Hypothalamus (tissue), 51 donors: Measurements from ENCODE around the gene CTBP1.
A peak's percentile ranks its signal among the peaks of the same experiment; 100 is the strongest.

Experiments
- DNase-seq, 51 donors: peaks; one replicate each; lab custom pipeline; 2025; lab: John Stamatoyannopoulos, UW

CTBP1 gene

DNA sequence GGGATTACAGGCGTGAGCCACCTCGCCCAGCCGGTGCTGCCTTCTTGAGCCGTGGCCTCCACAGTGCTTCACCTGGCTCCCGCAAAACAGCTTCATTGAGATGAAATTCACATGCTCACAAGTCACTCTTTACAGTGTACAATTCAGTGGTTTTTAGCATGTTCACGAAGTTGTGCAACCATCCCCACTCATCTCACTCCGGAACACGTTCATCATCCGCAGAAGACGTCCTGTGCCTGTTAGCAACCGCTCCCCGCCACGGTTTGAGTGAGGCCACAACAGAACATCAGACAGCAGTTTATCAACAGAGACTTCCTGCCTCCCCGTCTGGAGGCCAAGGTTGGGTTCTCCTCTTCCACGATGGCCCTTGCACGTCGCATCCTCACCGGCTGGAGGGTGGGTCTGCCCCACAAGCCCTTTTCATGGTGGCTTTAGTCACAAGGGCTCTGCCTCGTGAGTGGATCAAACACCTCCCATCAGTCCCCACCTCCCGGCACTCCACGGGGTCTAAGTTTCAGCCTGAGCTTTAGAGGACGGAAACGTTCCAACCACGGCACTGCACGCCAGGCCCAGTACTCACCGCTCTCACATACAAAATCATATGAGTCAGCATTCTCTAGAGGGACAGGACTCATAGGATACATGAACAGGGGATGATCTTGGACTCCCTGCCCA lies 46.9 kb downstream of the CTBP1 start:
- DNase-seq, result no peak

GRCh38 chr4:1200425-1201035 lies 48.4 kb downstream of the CTBP1 start:
- DNase-seq, result peak in 1 of 51 donors; percentile 37

- no peak for DNase-seq
Measured at GRCh38 chr4:1199556-1200331, 49.2 kb downstream of the CTBP1 start.

- no peak for DNase-seq
Measured at GRCh38 chr4:1198098-1198844, 50.7 kb downstream of the CTBP1 start.

GRCh38 chr4:1196421-1197183 lies 52.3 kb downstream of the CTBP1 start:
- DNase-seq, result no peak

- no peak for DNase-seq
Measured at GRCh38 chr4:1195891-1196401, 53.0 kb downstream of the CTBP1 start.

GRCh38 chr4:1195109-1195671 lies 53.7 kb downstream of the CTBP1 start:
- no peak for DNase-seq

DNA sequence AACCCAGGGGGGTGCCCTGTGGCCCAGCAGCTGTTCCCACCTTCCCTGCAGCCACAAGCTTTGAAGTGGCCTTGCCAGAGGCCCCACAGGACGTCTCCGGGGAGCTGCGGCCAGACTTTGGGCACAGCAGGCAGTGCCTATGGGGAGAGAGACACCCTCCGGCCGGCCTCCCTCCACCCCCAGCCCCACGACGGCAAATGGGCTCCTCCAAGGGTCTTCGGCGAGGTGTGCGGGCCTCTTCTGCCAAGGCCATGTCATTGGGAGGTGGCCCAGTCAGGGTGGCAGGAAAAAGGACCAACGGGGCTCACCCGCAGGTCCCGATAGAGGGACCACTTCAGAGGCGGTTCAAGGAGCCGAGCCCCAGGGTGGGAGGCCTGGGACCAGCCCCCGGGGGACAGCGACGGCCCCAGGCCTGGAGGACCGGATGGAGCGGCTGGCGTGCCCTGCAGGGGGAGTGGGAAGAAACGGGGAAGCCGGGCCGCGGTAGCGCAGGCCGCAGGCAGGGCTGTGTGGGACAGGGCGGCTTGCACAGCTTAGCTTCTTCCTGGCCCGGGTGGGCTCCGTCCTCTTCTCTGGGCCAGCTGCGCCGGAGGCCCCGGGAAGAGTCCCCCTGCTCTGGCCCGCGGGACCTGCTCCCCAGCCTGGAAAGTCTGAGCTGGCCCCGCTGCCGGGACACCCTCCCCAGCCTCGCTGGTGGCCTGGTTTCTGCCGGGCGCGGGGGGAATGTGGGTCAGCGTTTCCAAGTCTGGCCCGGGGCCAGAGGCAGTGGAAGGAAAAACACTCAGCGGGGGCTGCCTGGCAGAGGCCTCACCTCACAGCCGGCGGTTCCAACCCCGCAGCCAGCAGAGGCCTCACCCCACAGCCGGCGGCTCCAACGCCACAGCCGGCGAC lies 54.7 kb downstream of the CTBP1 start:
- peak in 34 of 51 donors; percentile 8 to 76 (median 55) for DNase-seq

GRCh38 chr4:1193206-1194009 lies 55.5 kb downstream of the CTBP1 start:
- no peak for DNase-seq

- peak in 4 of 51 donors; percentile 50 to 70 (median 61) for DNase-seq
Measured at GRCh38 chr4:1192493-1193205, 56.3 kb downstream of the CTBP1 start.

DNA sequence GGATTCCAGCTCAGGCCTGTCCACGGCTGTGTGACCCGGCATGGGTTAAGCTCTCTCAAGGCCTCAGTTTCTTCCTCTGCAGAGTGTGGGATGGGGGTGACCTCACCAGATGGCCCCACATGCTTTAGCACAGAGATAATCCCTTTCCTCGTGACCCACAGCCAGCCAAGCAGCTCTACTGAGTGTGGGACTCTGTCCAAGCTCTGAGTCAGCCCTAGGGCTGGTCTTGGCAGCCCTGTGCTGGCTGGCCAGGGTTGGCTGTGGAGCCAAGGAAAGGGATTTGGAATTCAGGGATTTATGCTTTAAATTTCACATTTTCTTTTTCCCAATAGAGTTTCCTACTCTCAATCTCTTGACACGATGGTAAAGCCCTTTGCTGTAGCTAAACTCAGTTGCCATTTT lies 56.8 kb downstream of the CTBP1 start:
- peak in 46 of 51 donors; percentile 24 to 87 (median 69) for DNase-seq

GRCh38 chr4:1191621-1192020 lies 57.3 kb downstream of the CTBP1 start:
- DNase-seq, result no peak

- no peak for DNase-seq
Measured at GRCh38 chr4:1187182-1187581, 61.7 kb downstream of the CTBP1 start.

GRCh38 chr4:1183985-1184773 lies 64.8 kb downstream of the CTBP1 start:
- no peak for DNase-seq

DNA sequence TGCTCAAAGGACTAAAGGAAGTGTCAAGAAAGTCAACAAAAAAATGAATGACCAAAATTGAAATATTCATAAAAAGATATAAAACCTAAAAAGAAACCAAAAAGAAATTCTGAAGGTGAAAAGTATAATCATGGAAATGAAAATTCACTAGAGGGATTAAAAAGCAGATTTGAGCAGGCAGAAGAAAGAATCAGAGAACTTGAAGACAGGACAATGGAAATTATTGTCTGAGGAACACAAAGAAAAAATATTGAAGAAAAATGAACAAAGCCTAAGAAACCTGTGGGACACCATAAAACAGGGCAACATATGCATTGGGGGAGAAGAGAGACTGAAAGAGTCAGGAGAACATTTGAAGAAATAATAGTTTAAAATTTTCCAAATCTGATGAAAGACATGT lies 66.6 kb downstream of the CTBP1 start:
- DNase-seq, result no peak

- no peak for DNase-seq
Measured at GRCh38 chr4:1180663-1181062, 68.3 kb downstream of the CTBP1 start.
